Hepatocyte (in vitro differentiated cells): ENCODE results near the gene CDH4.

ENCODE experiments used
- EZH2 ChIP-seq: fragments of 200-600 bp; sonication (generic); IDR thresholded peaks from 2 replicates; pipeline ENCODE4 v1.6.1; 2016; ENCODE audit warnings: antibody characterized with exemption, mild to moderate bottlenecking, borderline replicate concordance
- TF ChIP-seq, protein P1 (sequence below): fragments of 200-600 bp; sonication (generic); IDR thresholded peaks from 2 replicates; pipeline ENCODE4 v1.5.1; 2016; ENCODE audit warnings: antibody characterized with exemption, mild to moderate bottlenecking; ENCODE audit not compliant: poor library complexity

DNA sequence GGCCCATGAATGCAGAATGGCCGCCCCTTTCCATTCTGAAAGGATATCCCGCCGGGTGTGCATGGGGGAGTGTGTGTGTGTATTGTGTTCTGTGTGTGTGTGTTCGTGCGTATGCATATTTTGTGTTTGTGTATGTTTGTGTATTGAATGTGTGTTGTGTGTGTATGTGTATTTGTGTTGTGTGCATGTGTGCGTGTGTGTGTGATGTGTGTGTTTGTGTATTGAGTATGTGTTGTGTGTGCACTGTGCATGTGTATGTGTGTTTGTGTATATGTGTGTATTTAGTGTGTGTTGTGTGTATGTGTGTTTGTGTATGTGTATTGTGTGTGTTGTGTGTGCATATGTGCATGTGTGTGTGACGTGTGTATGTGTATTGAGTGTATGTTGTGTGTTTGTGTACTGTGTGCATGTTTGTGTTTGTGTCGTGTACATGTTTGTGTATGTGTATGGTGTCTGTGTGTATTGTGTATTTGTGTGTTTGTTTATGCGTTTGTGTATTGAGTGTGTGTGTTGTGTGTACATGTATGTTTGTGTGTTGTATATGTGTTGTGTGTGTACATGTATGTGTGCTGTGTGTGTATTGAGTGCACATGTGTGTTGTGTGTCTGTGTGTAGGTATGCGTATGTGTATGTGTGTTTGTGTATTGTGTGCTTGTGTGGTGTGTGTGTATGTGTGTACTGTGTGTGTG is 587.3 kb downstream of the CDH4 start:
- TF ChIP-seq, protein P1, sequence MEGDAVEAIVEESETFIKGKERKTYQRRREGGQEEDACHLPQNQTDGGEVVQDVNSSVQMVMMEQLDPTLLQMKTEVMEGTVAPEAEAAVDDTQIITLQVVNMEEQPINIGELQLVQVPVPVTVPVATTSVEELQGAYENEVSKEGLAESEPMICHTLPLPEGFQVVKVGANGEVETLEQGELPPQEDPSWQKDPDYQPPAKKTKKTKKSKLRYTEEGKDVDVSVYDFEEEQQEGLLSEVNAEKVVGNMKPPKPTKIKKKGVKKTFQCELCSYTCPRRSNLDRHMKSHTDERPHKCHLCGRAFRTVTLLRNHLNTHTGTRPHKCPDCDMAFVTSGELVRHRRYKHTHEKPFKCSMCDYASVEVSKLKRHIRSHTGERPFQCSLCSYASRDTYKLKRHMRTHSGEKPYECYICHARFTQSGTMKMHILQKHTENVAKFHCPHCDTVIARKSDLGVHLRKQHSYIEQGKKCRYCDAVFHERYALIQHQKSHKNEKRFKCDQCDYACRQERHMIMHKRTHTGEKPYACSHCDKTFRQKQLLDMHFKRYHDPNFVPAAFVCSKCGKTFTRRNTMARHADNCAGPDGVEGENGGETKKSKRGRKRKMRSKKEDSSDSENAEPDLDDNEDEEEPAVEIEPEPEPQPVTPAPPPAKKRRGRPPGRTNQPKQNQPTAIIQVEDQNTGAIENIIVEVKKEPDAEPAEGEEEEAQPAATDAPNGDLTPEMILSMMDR = no peak
- no peak for TF ChIP-seq EZH2
